H1 (cell line): ENCODE measurements around the gene ZNF629. TPM values are rescaled to one million over a fixed set of nuclear protein-coding genes. Genes with fewer than 3 reads are reported as not detected.

Source experiments
- CTCF ChIA-PET: fragments of 300-600 bp; sonication (Branson Sonifier 250); formaldehyde crosslinking; loops from one replicate; lab custom pipeline; 2021; ENCODE audit not compliant: partially characterized antibody; lab: Charles Lee
- POLR2A ChIA-PET: fragments of 300-600 bp; sonication (Branson Sonifier 250); formaldehyde crosslinking; loops from one replicate; lab custom pipeline; 2021; ENCODE audit warnings: inconsistent platforms; ENCODE audit not compliant: partially characterized antibody; lab: Charles Lee
- DNase-seq, 2 experiments: peaks; one replicate each; pipeline versions ENCODE4 v3.0.0 to v3.0.0-alpha.2; 2010 to 2022; ENCODE audit warnings: low spot score in 2 of 2, low read depth in 1 of 2, mixed read lengths in 1 of 2
- FAIRE-seq: peaks from 2 replicates; lab custom pipeline; 2011; peaks lifted over from hg19 to GRCh38; lab: Jason Lieb, UNC
- H2AFZ ChIP-seq: 2 replicates; pipeline ENCODE4 v1.8.1; 2012; ENCODE audit warnings: low read length, inconsistent platforms
- H2AK5ac ChIP-seq: 2 replicates; pipeline ENCODE4 v1.6.1; 2013; ENCODE audit warnings: low read depth, low read length
- H2BK120ac ChIP-seq: replicated peaks from 2 replicates; pipeline ENCODE3; 2013; ENCODE audit warnings: low read depth, low read length, inconsistent platforms
- H2BK12ac ChIP-seq: 2 replicates; pipeline ENCODE4 v1.6.1; 2013; ENCODE audit warnings: low read depth, low read length
- H2BK15ac ChIP-seq: 2 replicates; pipeline ENCODE4 v1.6.1; 2013; ENCODE audit warnings: low read length
- H2BK20ac ChIP-seq: 2 replicates; pipeline ENCODE4 v1.6.1; 2013; ENCODE audit warnings: low read length
- H2BK5ac ChIP-seq: 2 replicates; pipeline ENCODE4 v1.6.1; 2013; ENCODE audit warnings: low read depth, low read length
- H3K14ac ChIP-seq: 2 replicates; pipeline ENCODE4 v1.6.1; 2013; ENCODE audit warnings: inconsistent platforms; ENCODE audit not compliant: insufficient read length
- H3K18ac ChIP-seq: 2 replicates; pipeline ENCODE4 v1.6.1; 2013; ENCODE audit warnings: low read length; ENCODE audit errors: extremely low read depth
- H3K23ac ChIP-seq: 2 replicates; pipeline ENCODE4 v1.6.1; 2013; ENCODE audit warnings: inconsistent platforms; ENCODE audit not compliant: insufficient read length
- H3K23me2 ChIP-seq: 2 replicates; pipeline ENCODE4 v1.6.1; 2013; ENCODE audit warnings: low read depth, low read length
- H3K27ac ChIP-seq: 2 replicates; pipeline ENCODE4 v1.6.1; 2011; ENCODE audit warnings: low read depth, low read length, inconsistent platforms
- H3K27me3 ChIP-seq, 4 experiments: replicated peaks in 1 of 4; 1 replicate in 1 of 4; 2 replicates in 3 of 4; pipeline versions ENCODE4 v1.6.1 to v1.8.1; 2011 to 2013; ENCODE audit warnings: low read length in 3 of 4, mild to moderate bottlenecking in 3 of 4, inconsistent platforms in 2 of 4, mixed read lengths in 2 of 4, moderate library complexity in 1 of 4; ENCODE audit not compliant: control insufficient read depth in 3 of 4, insufficient read depth in 3 of 4; ENCODE audit errors: extremely low read depth in 1 of 4
- H3K36me3 ChIP-seq, 4 experiments: 2 replicates each; pipeline versions ENCODE4 v1.6.1 to v1.8.1; 2011 to 2013; ENCODE audit warnings: mild to moderate bottlenecking in 4 of 4, low read length in 3 of 4, moderate library complexity in 2 of 4, control low read depth in 1 of 4, inconsistent platforms in 1 of 4; ENCODE audit not compliant: insufficient read depth in 4 of 4, control insufficient read depth in 2 of 4
- H3K4ac ChIP-seq: replicated peaks from 2 replicates; pipeline ENCODE3; 2013; ENCODE audit warnings: low read length, low read depth, mixed read lengths, inconsistent platforms; ENCODE audit not compliant: insufficient read length
- H3K4me1 ChIP-seq, 4 experiments: replicated peaks in 1 of 4; 1 replicate in 1 of 4; 2 replicates in 3 of 4; pipeline versions ENCODE4 v1.6.1 to v1.8.1; 2011 to 2013; ENCODE audit warnings: low read length in 3 of 4, inconsistent platforms in 2 of 4, mixed read lengths in 1 of 4; ENCODE audit not compliant: insufficient read depth in 4 of 4, control insufficient read depth in 3 of 4
- H3K4me2 ChIP-seq, 2 experiments: 2 replicates each; pipeline versions ENCODE4 v1.6.1 to v1.8.1; 2011 to 2013; ENCODE audit warnings: low read depth in 2 of 2, low read length in 2 of 2, control low read depth in 1 of 2, inconsistent platforms in 1 of 2, mild to moderate bottlenecking in 1 of 2; ENCODE audit not compliant: insufficient read depth in 1 of 2
- H3K4me3 ChIP-seq, 4 experiments: fragments of 200-600, 300-600 bp in 1 of 4; sonication (generic), shearing (Covaris generic), sonication (Bioruptor Twin) in 1 of 4; 2 replicates each; pipeline versions ENCODE4 v1.5.1 to v1.8.1; 2011 to 2016; ENCODE audit warnings: low read length in 4 of 4, low read depth in 3 of 4, control low read depth in 2 of 4, inconsistent platforms in 2 of 4, mild to moderate bottlenecking in 2 of 4, mixed read lengths in 1 of 4, moderate library complexity in 1 of 4; ENCODE audit not compliant: insufficient read depth in 2 of 4; ENCODE audit errors: extremely low read depth in 1 of 4
- H3K56ac ChIP-seq: replicated peaks from 2 replicates; pipeline ENCODE3; 2013; ENCODE audit warnings: low read depth, mild to moderate bottlenecking, mixed read lengths, low read length, inconsistent platforms; ENCODE audit not compliant: insufficient read length
- H3K79me1 ChIP-seq: 2 replicates; pipeline ENCODE4 v1.6.1; 2013; ENCODE audit warnings: low read depth, low read length, control low read depth
- H3K79me2 ChIP-seq, 2 experiments: 2 replicates each; pipeline versions ENCODE4 v1.6.1 to v1.8.1; 2012 to 2013; ENCODE audit warnings: low read length in 2 of 2, mild to moderate bottlenecking in 2 of 2, inconsistent platforms in 1 of 2; ENCODE audit not compliant: insufficient read depth in 2 of 2, control insufficient read depth in 1 of 2
- H3K9ac ChIP-seq, 4 experiments: replicated peaks in 1 of 4; 1 replicate in 1 of 4; 2 replicates in 3 of 4; pipeline versions ENCODE4 v1.6.1 to v1.8.1; 2011 to 2013; ENCODE audit warnings: low read depth in 3 of 4, low read length in 3 of 4, control low read depth in 2 of 4, mild to moderate bottlenecking in 2 of 4, moderate library complexity in 2 of 4, inconsistent platforms in 1 of 4; ENCODE audit errors: extremely low read depth in 1 of 4
- H3K9me3 ChIP-seq, 2 experiments: 2 replicates each; pipeline versions ENCODE4 v1.6.1 to v1.8.1; 2012 to 2013; ENCODE audit warnings: mild to moderate bottlenecking in 2 of 2, moderate library complexity in 2 of 2, control low read depth in 1 of 2, inconsistent platforms in 1 of 2, low read depth in 1 of 2, low read length in 1 of 2, mixed read lengths in 1 of 2; ENCODE audit not compliant: insufficient read depth in 2 of 2
- H4K20me1 ChIP-seq, 2 experiments: replicated peaks in 1 of 2; 2 replicates each; pipeline versions ENCODE3 to v1.8.1; 2011 to 2013; ENCODE audit warnings: inconsistent platforms in 2 of 2, low read length in 2 of 2, mild to moderate bottlenecking in 1 of 2; ENCODE audit not compliant: insufficient read depth in 2 of 2, control insufficient read depth in 1 of 2
- H4K5ac ChIP-seq: 2 replicates; pipeline ENCODE4 v1.6.1; 2013; ENCODE audit warnings: low read length, low read depth, mixed read lengths, inconsistent platforms; ENCODE audit not compliant: insufficient read length
- H4K8ac ChIP-seq: 2 replicates; pipeline ENCODE4 v1.8.0; 2013; ENCODE audit warnings: mild to moderate bottlenecking, moderate library complexity, low read length, inconsistent platforms; ENCODE audit not compliant: insufficient read depth; ENCODE audit errors: extremely low read depth
- H4K91ac ChIP-seq: replicated peaks from 2 replicates; pipeline ENCODE3; 2013; ENCODE audit warnings: low read length, mixed read lengths, inconsistent platforms; ENCODE audit not compliant: insufficient read length
- ASH2L ChIP-seq: fragments of 200-600, 300-600 bp; sonication (generic); IDR thresholded peaks from one replicate; pipeline ENCODE4 v1.7.1; 2017; ENCODE audit warnings: low read length
- ATF3 ChIP-seq: IDR thresholded peaks from 2 replicates; pipeline ENCODE4 v1.6.1; 2011; ENCODE audit warnings: low read depth, mild to moderate bottlenecking, low read length; ENCODE audit not compliant: insufficient read depth
- CHD2 ChIP-seq: IDR thresholded peaks from 2 replicates; pipeline ENCODE4 v1.6.1; 2012; ENCODE audit warnings: low read length, improper control_type of control experiment
- EP300 ChIP-seq, 2 experiments: IDR thresholded peaks; 1 replicate in 1 of 2; 2 replicates in 1 of 2; pipeline ENCODE4 v1.6.1; 2011 to 2012; ENCODE audit warnings: low read depth in 2 of 2, low read length in 2 of 2, mild to moderate bottlenecking in 2 of 2, borderline replicate concordance in 1 of 2, inconsistent platforms in 1 of 2, moderate library complexity in 1 of 2
- SIX5 ChIP-seq: IDR thresholded peaks from 2 replicates; pipeline ENCODE4 v1.6.1; 2011; ENCODE audit warnings: mild to moderate bottlenecking, low read depth, low read length
- SP1 ChIP-seq: IDR thresholded peaks from 2 replicates; pipeline ENCODE4 v1.6.1; 2011; ENCODE audit warnings: low read depth, low read length
- WGBS, 2 experiments: shearing (Covaris generic) in 1 of 2; methylation state at CpG; one replicate each; pipeline versions ENCODE4 v1.1.6 to v1.1.7; 2013 to 2015; ENCODE audit warnings: low lambda C conversion rate in 2 of 2, mixed read lengths in 2 of 2, inconsistent platforms in 1 of 2, low coverage in 1 of 2, missing lambda C conversion rate in 1 of 2; ENCODE audit not compliant: insufficient replicate concordance in 2 of 2, insufficient coverage in 1 of 2, insufficient read length in 1 of 2; ENCODE audit errors: extremely low coverage in 1 of 2, missing lambda C conversion rate in 1 of 2; 5-methylcytosine and 5-hydroxymethylcytosine counted together
- polyA plus RNA-seq, 7 experiments: library from polyadenylated mRNA; depleted of rRNA in 3 of 7; stranded (reverse) in 5 of 7; unstranded in 2 of 7; fragments of >200 nt in 5 of 7; fragments of 200-250 nt in 2 of 7; gene quantifications; 1 replicate in 5 of 7; 2 replicates in 1 of 7; 4 replicates in 1 of 7; pipeline versions ENCODE4 v1.2.1 to v1.2.3, GENCODE V29; 2011 to 2013; ENCODE audit warnings: missing spikeins in 2 of 7, mixed read lengths in 2 of 7
- total RNA-seq: library from RNA; stranded (reverse); fragmentation: NEBNext Ultra II Directional; extraction: Animal tissue kit (Norgen Biotek cat#: 25700); gene quantifications from 2 replicates; pipeline ENCODE4 v1.2.1, GENCODE V29; 2021

ZNF629 gene
- total and polyA plus RNA-seq, 2 of the 8 experiments (the other 6 are each of a cell fraction or from before 2014, with no cell fraction given), result 11.0 to 19.5 TPM

- DNase-seq, result no peak
- Histone ChIP-seq H4K5ac (no peak overlapping the region), H3K36me3 (peaks cover 6 to 21% (median 11%) of the 10 kb centered on the region in 4 experiments; a peak in 7 of 8 replicates), H3K56ac (no peak overlapping the region), H3K14ac (no peak overlapping the region), H2AFZ (no peak overlapping the region), H3K27ac (no peak overlapping the region), H3K23me2 (peaks cover 7% of the 10 kb centered on the region; the same call in 1 of the 2 replicates), H3K4me1 (peaks cover 0 to 4% (median 0%) of the 10 kb centered on the region in 4 experiments; a peak in 2 of 7 replicates), H3K18ac (no peak overlapping the region), H3K79me2 (peaks cover 0 to 15% of the 10 kb centered on the region in 2 experiments; a peak in 2 of 4 replicates), H2BK12ac (no peak overlapping the region), H2BK5ac (no peak overlapping the region), H3K79me1 (peaks cover 8% of the 10 kb centered on the region; the same call in 1 of the 2 replicates), H2BK20ac (no peak overlapping the region), H3K9me3 (no peaks in the 10 kb centered on the region), H4K8ac (no peak overlapping the region), H2BK120ac (no peak overlapping the region), H2AK5ac (no peak overlapping the region), H3K4ac (no peak overlapping the region), H3K27me3 (no peaks in the 10 kb centered on the region), H4K20me1 (peaks cover 3% of the 10 kb centered on the region in 2 experiments), H3K23ac (no peak overlapping the region), H3K4me3 (no peak overlapping the region), H3K4me2 (no peak overlapping the region; a peak in 1 of 4 replicates), H4K91ac (no peak overlapping the region), H3K9ac (no peak overlapping the region), H2BK15ac (no peak overlapping the region)
- ChIA-PET CTCF (interaction anchor here (1.6 kb wide), 1 partner anchor 14 kb away, joined by 6 read pairs; no protein-coding TSS in a partner anchor), POLR2A (interaction anchor here (1.5 to 7.1 kb wide), 8 partner anchors 9 to 59 kb away, joined by 4 to 92 read pairs (median 10); partner anchors contain the start of genes CFAP119 and RNF40)
- WGBS, 2 experiments, result 92% methylated on average over 9 of the region's 9 CpGs; no CpG with 5 or more reads in 1 of the 2 experiments
- FAIRE-seq, result no peak
- no peak for TF ChIP-seq SIX5
- TF ChIP-seq EP300 (IDR thresholded peaks at IDR 0.05; ENCODE audit: borderline replicate concordance in 1 of 2, low read depth in 2 of 2, low read length in 2 of 2), result no peak
- TF ChIP-seq CHD2, result no peak
- TF ChIP-seq SP1, result no peak
- TF ChIP-seq ASH2L, result no peak
- no peak for TF ChIP-seq ATF3
Observed at GRCh38 chr16:30746638-30747175, 40.3 kb downstream of the ZNF629 start.
